Small intestine (tissue), 7 donors: ENCODE measurements around the gene SNAP23. TPM values are rescaled to one million over a fixed set of nuclear protein-coding genes. Genes with fewer than 3 reads are reported as not detected.

Source experiments
- DNase-seq, 2 donors: peaks; one replicate each; pipeline versions ENCODE4 v3.0.0 to v3.0.0-alpha.2; 2013
- FAIRE-seq: peaks from 2 replicates; lab custom pipeline; 2012; peaks lifted over from hg19 to GRCh38; lab: Jason Lieb, UNC
- H3K27ac ChIP-seq, 3 donors: one replicate each; pipeline ENCODE4 v1.5.1; 2013; ENCODE audit warnings: low read length in 2 of 3, mild to moderate bottlenecking in 2 of 3, control low read depth in 1 of 3, inconsistent platforms in 1 of 3, low read depth in 1 of 3, moderate library complexity in 1 of 3
- H3K27me3 ChIP-seq, 3 donors: one replicate each; pipeline ENCODE4 v1.6.1; 2013; ENCODE audit warnings: low read length in 3 of 3, inconsistent platforms in 1 of 3; ENCODE audit not compliant: control insufficient read depth in 3 of 3, insufficient read depth in 3 of 3
- H3K36me3 ChIP-seq, 3 donors: one replicate each; pipeline ENCODE4 v1.6.1; 2013; ENCODE audit warnings: low read length in 3 of 3, inconsistent platforms in 1 of 3, low read depth in 1 of 3, mild to moderate bottlenecking in 1 of 3, moderate library complexity in 1 of 3; ENCODE audit not compliant: control insufficient read depth in 3 of 3, insufficient read depth in 2 of 3
- H3K4me1 ChIP-seq, 3 donors: one replicate each; pipeline ENCODE4 v1.6.1; 2013; ENCODE audit warnings: low read length in 2 of 3, inconsistent platforms in 1 of 3, low read depth in 1 of 3, mild to moderate bottlenecking in 1 of 3, moderate library complexity in 1 of 3; ENCODE audit not compliant: control insufficient read depth in 3 of 3, insufficient read depth in 2 of 3
- H3K4me3 ChIP-seq, 3 donors: one replicate each; pipeline ENCODE4 v1.5.1; 2013; ENCODE audit warnings: low read length in 3 of 3, control low read depth in 1 of 3, inconsistent platforms in 1 of 3, low read depth in 1 of 3, mild to moderate bottlenecking in 1 of 3, moderate library complexity in 1 of 3
- H3K9me3 ChIP-seq, 2 donors: one replicate each; pipeline ENCODE4 v1.6.1; 2013; ENCODE audit warnings: low read depth in 1 of 2, low read length in 1 of 2; ENCODE audit not compliant: control insufficient read depth in 2 of 2, insufficient read depth in 1 of 2
- WGBS, 3 donors: extraction: QIAGEN DNeasy Blood & Tissue Kit; methylation state at CpG; one replicate each; pipeline ENCODE4 v1.1.7; 2013; 5-methylcytosine and 5-hydroxymethylcytosine counted together
- polyA plus RNA-seq, 4 donors: library from polyadenylated mRNA; stranded (reverse) in 3 of 4; unstranded in 1 of 4; fragments of 200-250 nt in 3 of 4; fragments of 120-200 nt in 1 of 4; gene quantifications; one replicate each; pipeline versions ENCODE4 v1.2.1 to v1.2.3, GENCODE V29; 2013
- donor health status: healthy with polysubstance abuse.
- donor health status: control.
- donor health status: control.
- donor health status: Bipolar disorder and iron deficiency.
- donor health status: healthy.

SNAP23 gene
- polyA plus RNA-seq, 4 donors, result 39.6 to 163 (median 113) TPM

GRCh38 chr15:42581272-42581730 lies 85.9 kb downstream of the SNAP23 start:
- peak; percentile 79 to 88 for DNase-seq
- FAIRE-seq, result no peak
- Histone ChIP-seq H3K27me3 (peaks cover 0 to 33% (median 0%) of the 10 kb centered on the region in 3 donors), H3K4me3 (peak overlapping the region; percentile 44 to 55 (median 48)), H3K27ac (peak overlapping the region; percentile 53 to 85 (median 74)), H3K9me3 (no peaks in the 10 kb centered on the region), H3K4me1 (peaks cover 2 to 16% (median 14%) of the 10 kb centered on the region in 3 donors), H3K36me3 (no peaks in the 10 kb centered on the region)
- 1% methylated on average over 31 to 37 of the region's 37 CpGs for WGBS, 3 donors

Other genes starting within 250 kb of the SNAP23 start
- gene GANC, start 222.4 kb upstream of the SNAP23 start, polyA plus RNA-seq, result 10 to 100 TPM in 3 of 4 donors, 1 to 10 TPM in 1; 5.1 to 25.8 (median 11.1) TPM
- gene TMEM87A, start 222.2 kb upstream of the SNAP23 start, polyA plus RNA-seq, result 10 to 100 TPM; 10.5 to 68.6 (median 24.3) TPM
- 100 to 1,000 TPM in 1 of 4 donors, 10 to 100 TPM in 2, 1 to 10 TPM in 1; 5.2 to 248 (median 18.6) TPM for gene CAPN3, start 136.1 kb upstream of the SNAP23 start, polyA plus RNA-seq
- gene ZNF106, start 4.5 kb upstream of the SNAP23 start, polyA plus RNA-seq, result 10 to 100 TPM in 3 of 4 donors, 1 to 10 TPM in 1; 8.3 to 29.4 (median 13.5) TPM
- 10 to 100 TPM in 2 of 4 donors, 1 to 10 TPM in 2; 7.6 to 22.6 (median 13.3) TPM for gene LRRC57, start 53.2 kb downstream of the SNAP23 start, polyA plus RNA-seq
- 10 to 100 TPM in 2 of 4 donors, 1 to 10 TPM in 2; 5.4 to 16.1 (median 12.7) TPM for gene HAUS2, start 53.2 kb downstream of the SNAP23 start, polyA plus RNA-seq
- 1 to 10 TPM in 2 of 4 donors, under 1 TPM in 2; under 0.01 to 5.0 (median 1.9) TPM for gene STARD9, start 80.0 kb downstream of the SNAP23 start, polyA plus RNA-seq
- 10 to 100 TPM in 1 of 4 donors, 1 to 10 TPM in 3; 3.1 to 17.1 (median 5.9) TPM for gene CDAN1, start 241.5 kb downstream of the SNAP23 start, polyA plus RNA-seq